ENCODE measurements around the gene SGSH. TPM values are rescaled to one million over a fixed set of nuclear protein-coding genes. Genes with fewer than 3 reads are reported as not detected.

Gene SGSH
- total RNA-seq, 1 donor: 15.9 TPM

- H3K27ac ChIP-seq (ENCODE audit: low read depth, low read length): no peak overlapping the region
- peaks cover 8% of the 10 kb centered on the region for H3K27me3 ChIP-seq (ENCODE audit: insufficient read depth, low read length)
- TF ChIP-seq, protein P1, sequence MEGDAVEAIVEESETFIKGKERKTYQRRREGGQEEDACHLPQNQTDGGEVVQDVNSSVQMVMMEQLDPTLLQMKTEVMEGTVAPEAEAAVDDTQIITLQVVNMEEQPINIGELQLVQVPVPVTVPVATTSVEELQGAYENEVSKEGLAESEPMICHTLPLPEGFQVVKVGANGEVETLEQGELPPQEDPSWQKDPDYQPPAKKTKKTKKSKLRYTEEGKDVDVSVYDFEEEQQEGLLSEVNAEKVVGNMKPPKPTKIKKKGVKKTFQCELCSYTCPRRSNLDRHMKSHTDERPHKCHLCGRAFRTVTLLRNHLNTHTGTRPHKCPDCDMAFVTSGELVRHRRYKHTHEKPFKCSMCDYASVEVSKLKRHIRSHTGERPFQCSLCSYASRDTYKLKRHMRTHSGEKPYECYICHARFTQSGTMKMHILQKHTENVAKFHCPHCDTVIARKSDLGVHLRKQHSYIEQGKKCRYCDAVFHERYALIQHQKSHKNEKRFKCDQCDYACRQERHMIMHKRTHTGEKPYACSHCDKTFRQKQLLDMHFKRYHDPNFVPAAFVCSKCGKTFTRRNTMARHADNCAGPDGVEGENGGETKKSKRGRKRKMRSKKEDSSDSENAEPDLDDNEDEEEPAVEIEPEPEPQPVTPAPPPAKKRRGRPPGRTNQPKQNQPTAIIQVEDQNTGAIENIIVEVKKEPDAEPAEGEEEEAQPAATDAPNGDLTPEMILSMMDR (IDR thresholded peaks at IDR 0.05; ENCODE audit: extremely low read depth, low read depth, low read length): no peak
- no peak overlapping the region for H3K4me3 ChIP-seq (ENCODE audit: insufficient read depth, low read length)
- H3K36me3 ChIP-seq (ENCODE audit: insufficient read depth, low read length): no peaks in the 10 kb centered on the region
- no peak overlapping the region for H2AFZ ChIP-seq (ENCODE audit: low read length)
- no peaks in the 10 kb centered on the region for H4K20me1 ChIP-seq (ENCODE audit: insufficient read depth, low read length)
- no peaks in the 10 kb centered on the region for H3K9me3 ChIP-seq (ENCODE audit: low read depth, low read length)
- H3K4me2 ChIP-seq (ENCODE audit: insufficient read depth, low read length): no peak overlapping the region
- no peaks in the 10 kb centered on the region for H3K4me1 ChIP-seq (ENCODE audit: insufficient read depth, low read length)
- peak; percentile 60 for DNase-seq (ENCODE audit: insufficient read length, low spot score, missing footprints)
- no peaks in the 10 kb centered on the region for H3K79me2 ChIP-seq (ENCODE audit: insufficient read depth, low read length)
These were observed 38.7 kb downstream of the SGSH start for GRCh38 chr17:80181431-80181830.

DNA sequence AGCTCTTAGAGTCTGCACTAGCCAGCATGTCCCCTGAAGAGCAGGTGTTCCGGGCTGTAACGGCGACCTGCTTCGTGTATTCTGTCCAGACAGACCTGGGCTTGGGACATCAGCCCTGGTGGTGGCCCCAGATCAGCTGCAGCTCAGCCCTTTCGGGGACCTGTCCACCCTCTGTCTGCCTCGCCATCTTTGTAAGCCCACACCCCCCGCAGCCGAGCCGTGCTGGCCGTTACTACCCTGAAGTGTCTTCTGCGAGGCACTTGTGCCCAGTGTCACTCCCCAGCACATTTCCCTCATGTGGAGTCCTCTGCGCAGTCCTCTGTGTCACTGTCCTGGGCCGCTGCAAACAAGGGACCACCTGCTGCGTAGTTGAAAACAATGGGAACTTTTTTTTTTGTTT is 39.9 kb downstream of the SGSH start:
- Histone ChIP-seq H3K36me3 (ENCODE audit: insufficient read depth, low read length) (no peaks in the 10 kb centered on the region), H3K4me3 (ENCODE audit: insufficient read depth, low read length) (no peak overlapping the region), H3K79me2 (ENCODE audit: insufficient read depth, low read length) (no peaks in the 10 kb centered on the region), H3K27ac (ENCODE audit: low read depth, low read length) (no peak overlapping the region), H2AFZ (ENCODE audit: low read length) (no peak overlapping the region), H3K9me3 (ENCODE audit: low read depth, low read length) (no peaks in the 10 kb centered on the region), H3K4me2 (ENCODE audit: insufficient read depth, low read length) (no peak overlapping the region), H3K4me1 (ENCODE audit: insufficient read depth, low read length) (no peaks in the 10 kb centered on the region), H3K27me3 (ENCODE audit: insufficient read depth, low read length) (peaks cover 5% of the 10 kb centered on the region), H4K20me1 (ENCODE audit: insufficient read depth, low read length) (no peaks in the 10 kb centered on the region)
- DNase-seq (ENCODE audit: insufficient read length, low spot score, missing footprints): peak; percentile 50
- TF ChIP-seq, protein P1 (IDR thresholded peaks at IDR 0.05; ENCODE audit: extremely low read depth, low read depth, low read length): no peak

GRCh38 chr17:80177986-80178595 is 42.0 kb downstream of the SGSH start:
- Histone ChIP-seq H3K9me3 (ENCODE audit: low read depth, low read length) (no peaks in the 10 kb centered on the region), H3K79me2 (ENCODE audit: insufficient read depth, low read length) (no peaks in the 10 kb centered on the region), H4K20me1 (ENCODE audit: insufficient read depth, low read length) (no peaks in the 10 kb centered on the region), H3K4me1 (ENCODE audit: insufficient read depth, low read length) (no peaks in the 10 kb centered on the region), H3K27ac (ENCODE audit: low read depth, low read length) (no peak overlapping the region), H2AFZ (ENCODE audit: low read length) (no peak overlapping the region), H3K4me2 (ENCODE audit: insufficient read depth, low read length) (no peak overlapping the region), H3K27me3 (ENCODE audit: insufficient read depth, low read length) (peaks cover 5% of the 10 kb centered on the region), H3K4me3 (ENCODE audit: insufficient read depth, low read length) (no peak overlapping the region), H3K36me3 (ENCODE audit: insufficient read depth, low read length) (no peaks in the 10 kb centered on the region)
- TF ChIP-seq, protein P1 (IDR thresholded peaks at IDR 0.05; ENCODE audit: extremely low read depth, low read depth, low read length): no peak
- peak; percentile 17 for DNase-seq (ENCODE audit: insufficient read length, low spot score, missing footprints)

- Histone ChIP-seq H2AFZ (ENCODE audit: low read length) (no peak overlapping the region), H3K27ac (ENCODE audit: low read depth, low read length) (no peak overlapping the region), H3K4me1 (ENCODE audit: insufficient read depth, low read length) (no peaks in the 10 kb centered on the region), H3K4me2 (ENCODE audit: insufficient read depth, low read length) (no peak overlapping the region), H4K20me1 (ENCODE audit: insufficient read depth, low read length) (no peaks in the 10 kb centered on the region), H3K79me2 (ENCODE audit: insufficient read depth, low read length) (no peaks in the 10 kb centered on the region), H3K9me3 (ENCODE audit: low read depth, low read length) (no peaks in the 10 kb centered on the region), H3K36me3 (ENCODE audit: insufficient read depth, low read length) (no peaks in the 10 kb centered on the region), H3K27me3 (ENCODE audit: insufficient read depth, low read length) (peaks cover 5% of the 10 kb centered on the region), H3K4me3 (ENCODE audit: insufficient read depth, low read length) (no peak overlapping the region)
- DNase-seq (ENCODE audit: insufficient read length, low spot score, missing footprints): peak; percentile 19
- TF ChIP-seq, protein P1 (IDR thresholded peaks at IDR 0.05; ENCODE audit: extremely low read depth, low read depth, low read length): no peak
These were observed 43.4 kb downstream of the SGSH start for GRCh38 chr17:80176757-80177156.

Data from osteoblast (primary cell).